Urinary bladder (tissue), 4 donors: ENCODE measurements around the gene YPEL1. TPM values are rescaled to one million over a fixed set of nuclear protein-coding genes. Genes with fewer than 3 reads are reported as not detected.
"Not testable (repeated sequence)": the region's sequence is repeated elsewhere in the genome, so short reads cannot be mapped to it uniquely, and the experiment has no call there.

Source experiments
- DNase-seq: peaks from one replicate; pipeline ENCODE4 v3.0.0-alpha.2; 2015; ENCODE audit errors: extremely low spot score
- H3K27ac ChIP-seq: one replicate; pipeline ENCODE4 v1.5.1; 2013; ENCODE audit warnings: low read depth, mild to moderate bottlenecking, moderate library complexity
- H3K36me3 ChIP-seq: one replicate; pipeline ENCODE4 v1.6.1; 2013; ENCODE audit warnings: mild to moderate bottlenecking, moderate library complexity; ENCODE audit not compliant: insufficient read depth
- H3K4me1 ChIP-seq: one replicate; pipeline ENCODE4 v1.6.1; 2013; ENCODE audit warnings: mild to moderate bottlenecking, moderate library complexity; ENCODE audit not compliant: insufficient read depth
- H3K4me3 ChIP-seq: one replicate; pipeline ENCODE4 v1.5.1; 2013; ENCODE audit warnings: low read depth, low read length
- WGBS: extraction: QIAGEN DNeasy Blood & Tissue Kit; methylation state at CpG from one replicate; pipeline ENCODE4 v1.1.7; 2013; 5-methylcytosine and 5-hydroxymethylcytosine counted together
- polyA plus RNA-seq: library from polyadenylated mRNA; stranded (reverse); fragments of 200-250 nt; gene quantifications from one replicate; pipeline ENCODE4 v1.2.3, GENCODE V29; 2013
- total RNA-seq: library from RNA; depleted of rRNA; stranded (reverse); fragments of >200 nt; gene quantifications from one replicate; pipeline ENCODE4 v1.2.3, GENCODE V29; 2014
- donor health status: healthy with polysubstance abuse.
- donor health status: healthy.

Gene YPEL1
- total and polyA plus RNA-seq, 2 donors: 5.5 to 7.0 TPM

DNA sequence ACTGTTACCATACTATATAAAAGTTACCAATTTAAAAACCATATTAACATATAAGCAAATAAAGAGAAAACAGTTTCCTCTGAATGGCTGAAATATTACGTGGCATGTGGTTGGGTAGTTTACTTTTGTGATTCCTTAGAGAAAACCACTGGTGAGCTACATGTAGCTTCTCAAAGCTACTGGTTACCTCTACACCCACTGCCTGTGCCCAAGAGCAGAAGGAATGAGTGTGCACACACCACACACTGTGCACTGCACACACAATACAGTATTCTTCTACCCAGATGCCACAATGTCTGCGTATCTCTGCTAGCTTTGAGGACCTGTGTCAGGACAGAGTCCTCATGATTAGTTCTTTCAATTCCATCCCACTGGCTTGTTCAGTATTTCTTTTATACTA is 25.5 kb upstream of the YPEL1 start:
- H3K4me1 ChIP-seq: no peaks in the 10 kb centered on the region
- H3K4me3 ChIP-seq: no peak overlapping the region
- no peak overlapping the region for H3K27ac ChIP-seq
- no peak for DNase-seq
- WGBS: 85% methylated on average over 2 of the region's 2 CpGs
- H3K36me3 ChIP-seq: peaks cover 5% of the 10 kb centered on the region

DNA sequence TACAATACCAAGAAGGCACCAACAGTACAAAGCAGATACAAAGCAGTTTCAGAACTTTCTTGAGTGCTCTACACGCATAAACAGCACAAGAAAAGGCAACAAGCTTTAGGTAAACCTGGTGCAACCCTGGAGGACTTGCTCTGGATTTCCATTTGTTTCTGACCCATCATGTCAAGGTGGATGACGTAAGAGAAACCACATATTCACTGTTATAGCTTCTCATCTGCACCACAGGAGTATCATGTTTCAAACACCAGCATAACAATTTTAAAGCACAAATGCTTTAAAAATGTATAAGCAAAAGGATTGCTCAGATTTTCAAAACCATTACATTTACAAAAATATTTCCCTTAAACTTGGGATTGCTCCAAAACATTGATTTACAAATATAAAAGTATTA is 25.0 kb upstream of the YPEL1 start:
- Histone ChIP-seq H3K27ac (no peak overlapping the region), H3K4me1 (no peaks in the 10 kb centered on the region), H3K4me3 (no peak overlapping the region), H3K36me3 (peaks cover 5% of the 10 kb centered on the region)
- no peak for DNase-seq
- 75% methylated on average over 2 of the region's 2 CpGs for WGBS

DNA sequence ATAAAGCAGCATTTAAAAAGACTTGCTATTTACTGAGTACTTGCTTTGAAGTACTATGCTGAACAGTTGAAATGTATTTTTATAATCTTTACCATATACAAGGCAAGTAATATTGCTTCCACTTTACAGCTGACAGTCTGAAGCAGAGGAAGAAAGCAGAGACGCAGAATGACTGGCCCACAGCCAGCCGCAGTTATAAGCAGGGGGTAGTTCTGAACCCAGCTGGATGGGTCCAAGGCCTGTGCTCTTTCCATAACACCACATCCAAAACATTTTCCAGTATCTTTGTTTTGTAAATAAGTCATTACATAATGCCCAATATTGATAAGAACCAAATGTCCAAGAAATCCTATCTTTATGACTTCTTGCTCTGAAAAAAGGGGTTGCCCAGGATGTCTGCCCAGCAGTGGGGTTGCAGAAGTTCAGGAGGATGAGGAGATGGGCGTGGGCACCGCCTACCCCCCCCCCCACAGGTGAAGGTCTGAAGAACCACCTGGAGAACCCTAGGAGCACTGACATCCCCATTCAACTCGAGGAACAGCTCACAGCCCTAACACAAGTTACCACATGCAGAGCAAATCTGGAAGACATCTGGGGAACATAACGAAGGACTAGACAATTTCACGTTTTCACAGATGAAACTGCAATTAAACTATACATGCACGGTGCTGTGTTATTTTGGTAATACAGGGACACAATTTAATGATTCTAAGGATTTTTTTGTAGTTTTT is 24.2 kb upstream of the YPEL1 start:
- DNase-seq: no peak
- Histone ChIP-seq H3K36me3 (peaks cover 5% of the 10 kb centered on the region), H3K4me3 (no peak overlapping the region), H3K27ac (no peak overlapping the region), H3K4me1 (no peaks in the 10 kb centered on the region)
- 60% methylated on average over 8 of the region's 8 CpGs for WGBS

DNA sequence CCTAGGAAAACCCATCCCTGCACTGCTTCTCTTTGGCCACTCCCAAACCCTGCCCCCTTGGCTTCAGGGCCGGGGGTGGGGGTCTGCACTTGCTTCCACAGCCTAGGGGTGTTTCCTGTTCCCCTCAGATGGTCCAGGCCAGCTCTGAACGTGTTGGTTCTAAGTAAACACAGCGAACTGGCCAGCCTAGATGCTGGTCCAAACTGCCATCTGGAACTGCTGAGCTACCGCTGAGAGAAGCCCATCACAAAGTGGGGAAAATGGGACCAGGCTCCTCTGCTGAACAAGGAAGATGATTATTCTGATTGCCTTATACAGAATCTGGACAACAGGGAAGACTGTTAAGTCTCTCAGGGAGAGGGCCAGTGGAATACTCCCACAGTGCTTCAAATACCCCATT is 23.5 kb upstream of the YPEL1 start:
- H3K36me3 ChIP-seq: peaks cover 5% of the 10 kb centered on the region
- no peak for DNase-seq
- H3K4me3 ChIP-seq: no peak overlapping the region
- 57% methylated on average over 4 of the region's 4 CpGs for WGBS
- H3K27ac ChIP-seq: no peak overlapping the region
- no peaks in the 10 kb centered on the region for H3K4me1 ChIP-seq

DNA sequence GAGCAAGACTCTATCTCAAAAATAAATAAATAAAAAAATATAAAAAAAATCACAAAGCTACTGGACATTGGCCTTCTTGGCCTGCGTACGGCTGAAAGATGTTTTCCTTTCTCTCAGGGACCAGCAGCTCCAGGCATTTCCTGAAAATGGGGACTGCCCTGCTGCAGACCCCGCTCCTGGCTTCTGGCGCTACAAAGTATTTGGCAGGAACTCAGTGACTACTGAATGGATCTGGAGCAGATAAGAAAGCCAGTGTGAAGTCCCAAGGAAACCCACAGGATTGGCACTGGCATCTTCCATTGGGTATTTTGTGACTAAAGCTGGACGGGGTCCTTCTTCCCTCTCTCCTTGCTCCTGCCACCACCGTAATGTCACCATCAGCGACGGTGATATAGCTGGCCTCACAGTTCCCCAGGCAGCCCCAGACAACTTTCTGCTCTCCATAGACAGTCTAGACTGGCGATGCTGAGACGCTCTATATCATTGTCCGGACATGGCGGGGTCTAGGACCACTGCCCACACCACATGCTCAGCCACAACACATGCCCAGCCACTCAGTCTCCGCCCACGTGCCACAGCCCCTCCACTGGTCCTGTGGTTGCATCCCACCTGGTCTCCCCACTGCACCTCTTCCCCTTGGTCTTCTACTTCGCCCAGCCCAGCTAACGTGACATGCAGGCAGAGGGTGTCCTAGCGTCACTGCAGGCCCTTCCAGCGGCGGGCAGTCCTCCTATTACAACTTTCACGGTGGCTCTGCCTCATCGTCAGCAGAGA is 22.7 kb upstream of the YPEL1 start:
- no peak for DNase-seq
- 90% methylated on average over 21 of the region's 21 CpGs for WGBS
- Histone ChIP-seq H3K4me3 (no peak overlapping the region), H3K27ac (no peak overlapping the region), H3K4me1 (no peaks in the 10 kb centered on the region), H3K36me3 (peaks cover 5% of the 10 kb centered on the region)

DNA sequence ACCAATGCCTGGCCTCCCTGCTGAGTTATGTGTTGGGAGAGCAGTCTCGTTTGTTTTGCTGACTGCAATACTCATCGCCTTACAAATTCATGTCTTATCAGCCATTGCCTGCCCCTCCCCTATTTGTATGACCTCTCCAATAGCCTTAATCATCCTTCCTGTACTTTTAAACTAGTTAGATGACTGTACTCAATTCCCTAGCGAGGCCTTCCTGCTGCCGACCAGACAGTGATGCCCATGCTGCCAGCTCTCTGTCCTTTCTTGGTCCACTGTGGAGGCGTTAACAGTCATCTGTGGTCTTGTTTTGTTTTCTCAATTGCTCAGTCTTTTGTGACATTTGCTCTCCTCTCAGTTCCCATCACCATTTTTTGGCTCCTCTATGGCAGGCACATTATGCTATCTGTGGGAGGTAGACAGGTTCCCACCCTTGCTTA is 20.3 kb upstream of the YPEL1 start:
- H3K4me3 ChIP-seq: no peak overlapping the region
- 47% methylated on average over 5 of the region's 5 CpGs for WGBS
- no peaks in the 10 kb centered on the region for H3K36me3 ChIP-seq
- no peak for DNase-seq
- H3K27ac ChIP-seq: no peak overlapping the region
- no peaks in the 10 kb centered on the region for H3K4me1 ChIP-seq

DNA sequence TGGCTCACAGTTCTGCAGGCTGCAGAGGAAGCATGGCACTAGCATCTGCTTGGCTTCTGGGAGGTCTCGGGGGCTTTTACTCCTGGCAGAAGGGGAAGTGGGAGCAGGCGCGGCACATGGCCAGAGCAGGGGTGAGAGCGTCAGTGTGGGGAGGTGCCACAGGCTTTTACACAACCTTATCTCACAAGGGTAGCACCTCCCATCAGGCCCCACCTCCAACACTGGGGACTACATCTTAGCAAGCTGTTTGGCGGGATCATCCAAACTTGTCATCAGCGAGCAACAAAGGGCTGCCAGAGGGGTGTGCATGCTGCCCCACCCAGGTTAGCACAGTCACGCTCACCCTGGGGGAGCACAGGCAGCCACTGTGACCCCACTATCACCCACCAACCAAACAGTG is 18.9 kb upstream of the YPEL1 start:
- Histone ChIP-seq H3K27ac (no peak overlapping the region), H3K36me3 (no peaks in the 10 kb centered on the region), H3K4me1 (no peaks in the 10 kb centered on the region), H3K4me3 (no peak overlapping the region)
- no peak for DNase-seq
- 11% methylated on average over 7 of the region's 7 CpGs for WGBS

DNA sequence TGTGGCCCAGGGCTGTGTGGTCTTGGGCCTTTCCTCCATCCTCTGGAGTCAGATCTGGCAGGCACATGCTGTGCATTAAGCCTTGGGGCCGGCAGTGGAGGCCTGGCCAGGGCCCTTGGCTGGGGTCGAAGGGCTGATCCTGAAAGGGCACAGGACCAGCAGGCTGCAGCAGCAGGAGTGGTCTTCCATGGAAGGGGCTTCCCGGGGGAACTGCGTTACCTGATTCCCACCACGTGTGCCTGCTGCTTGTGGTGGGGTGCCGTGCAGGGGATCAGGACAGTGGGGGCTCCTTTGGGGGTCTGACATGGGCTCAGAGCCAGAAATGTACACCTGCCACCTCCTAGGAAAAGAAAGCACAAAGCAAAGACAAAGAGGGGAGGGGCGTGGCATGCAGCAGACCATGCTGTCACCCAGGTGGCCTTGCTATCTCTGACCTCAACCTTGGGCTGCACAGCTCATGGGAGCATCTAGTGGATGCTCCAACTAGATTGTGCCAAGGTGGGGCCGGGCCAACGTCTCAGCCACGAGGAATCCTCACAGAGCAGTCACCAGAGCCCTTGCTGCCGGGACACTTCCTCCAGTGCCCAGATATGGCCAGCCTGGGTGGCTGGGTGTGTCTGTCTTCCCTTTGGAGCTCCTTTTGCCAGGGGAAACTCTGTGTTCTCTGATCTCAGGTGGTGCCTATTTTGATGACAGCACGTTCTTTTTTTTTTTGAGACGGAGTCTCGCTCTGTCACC is 17.9 kb upstream of the YPEL1 start:
- no peaks in the 10 kb centered on the region for H3K36me3 ChIP-seq
- H3K27ac ChIP-seq: no peak overlapping the region
- H3K4me3 ChIP-seq: no peak overlapping the region
- H3K4me1 ChIP-seq: no peaks in the 10 kb centered on the region
- WGBS: 73% methylated on average over 14 of the region's 14 CpGs
- DNase-seq: no peak

DNA sequence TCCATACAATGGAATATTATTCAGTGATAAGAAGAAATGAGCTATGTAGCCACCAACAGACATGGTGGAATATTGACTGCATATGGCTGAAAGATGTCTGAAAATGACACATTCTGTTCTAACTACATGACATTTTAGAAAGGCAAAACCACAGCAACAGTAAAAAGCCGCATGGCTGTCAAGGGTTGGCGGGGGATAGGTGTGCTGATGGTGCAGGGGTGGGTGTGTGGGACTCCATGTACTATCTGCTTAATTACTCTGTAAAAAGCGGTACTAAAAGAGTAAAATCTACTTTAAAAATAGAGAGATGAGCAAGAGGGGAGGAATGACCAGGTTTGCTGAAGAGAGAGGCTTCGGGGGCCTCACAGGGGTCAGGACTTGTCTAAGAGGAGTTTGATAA is 16.7 kb upstream of the YPEL1 start:
- 95% methylated on average over 4 of the region's 4 CpGs for WGBS
- H3K4me3 ChIP-seq: no peak overlapping the region
- no peak overlapping the region for H3K27ac ChIP-seq
- no peaks in the 10 kb centered on the region for H3K4me1 ChIP-seq
- DNase-seq: no peak
- H3K36me3 ChIP-seq: no peaks in the 10 kb centered on the region

DNA sequence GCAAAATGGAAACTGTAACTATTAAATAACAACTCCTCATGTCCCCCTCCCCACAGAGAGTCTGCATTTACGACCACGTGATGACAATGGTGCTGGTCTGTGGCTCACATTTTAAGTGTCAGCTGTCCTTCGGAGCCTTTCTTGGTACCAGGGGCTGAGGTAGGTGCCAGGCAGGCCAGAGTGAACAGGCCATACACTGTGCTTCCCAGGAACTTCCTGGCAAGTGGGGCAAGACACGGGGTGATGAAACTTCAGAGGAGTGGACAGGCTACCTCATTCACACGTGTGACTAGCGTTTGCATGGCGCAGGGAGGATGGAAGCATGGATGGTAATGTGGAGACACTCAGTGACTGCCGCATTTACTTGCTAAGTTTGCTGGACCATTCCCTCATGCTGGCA is 10.4 kb upstream of the YPEL1 start:
- no peak overlapping the region for H3K4me3 ChIP-seq

DNA sequence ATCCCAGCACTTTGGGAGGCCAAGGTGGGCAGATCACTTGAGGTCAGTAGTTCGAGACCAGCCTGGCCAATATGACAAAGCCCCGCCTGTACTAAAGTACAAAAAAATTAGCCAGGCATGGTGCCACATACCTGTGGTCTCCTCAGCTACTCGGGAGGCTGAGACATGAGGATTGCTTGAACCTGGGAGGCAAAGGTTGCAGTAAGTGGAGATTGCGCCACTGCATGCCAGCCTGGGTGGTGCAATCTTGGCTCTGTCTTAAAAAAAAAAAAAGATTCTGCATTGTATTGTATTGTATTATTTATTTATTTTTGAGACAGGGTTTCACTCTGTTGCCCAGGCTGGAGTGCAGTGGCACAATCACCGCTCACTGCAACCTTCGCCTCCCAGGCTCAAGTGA is 9.3 kb upstream of the YPEL1 start:
- not testable (repeated sequence) for H3K27ac ChIP-seq, H3K36me3 ChIP-seq, H3K4me1 ChIP-seq, H3K4me3 ChIP-seq, DNase-seq
- WGBS: 94% methylated on average over 6 of the region's 6 CpGs

More for the DNA sequence above, 10.4 kb upstream of the YPEL1 start:
- 79% methylated on average over 8 of the region's 8 CpGs for WGBS
- Histone ChIP-seq H3K27ac (no peak overlapping the region), H3K4me1 (no peaks in the 10 kb centered on the region), H3K36me3 (no peaks in the 10 kb centered on the region)
- DNase-seq: no peak

DNA sequence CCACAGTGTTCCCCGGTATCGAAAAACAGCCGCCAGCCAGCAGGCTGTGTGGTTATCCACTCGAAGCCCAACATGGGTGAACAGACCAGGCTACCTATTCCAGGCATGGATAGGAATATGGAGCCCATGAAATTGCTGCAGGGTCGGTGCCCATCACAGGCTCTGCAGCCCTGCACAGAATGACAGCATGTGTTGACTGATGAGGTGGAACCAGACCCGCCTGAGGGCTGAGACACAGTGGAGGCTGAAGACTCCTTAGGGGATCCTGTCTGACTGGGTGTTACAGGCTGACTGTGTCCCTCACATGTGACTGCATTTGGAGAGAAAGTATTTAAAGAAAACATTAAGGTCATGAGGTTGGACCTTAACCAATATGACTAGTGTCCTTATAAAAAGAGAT is 6.2 kb upstream of the YPEL1 start:
- DNase-seq: no peak
- Histone ChIP-seq H3K4me1 (no peaks in the 10 kb centered on the region), H3K27ac (no peak overlapping the region), H3K4me3 (no peak overlapping the region), H3K36me3 (no peaks in the 10 kb centered on the region)
- WGBS: 85% methylated on average over 6 of the region's 6 CpGs

DNA sequence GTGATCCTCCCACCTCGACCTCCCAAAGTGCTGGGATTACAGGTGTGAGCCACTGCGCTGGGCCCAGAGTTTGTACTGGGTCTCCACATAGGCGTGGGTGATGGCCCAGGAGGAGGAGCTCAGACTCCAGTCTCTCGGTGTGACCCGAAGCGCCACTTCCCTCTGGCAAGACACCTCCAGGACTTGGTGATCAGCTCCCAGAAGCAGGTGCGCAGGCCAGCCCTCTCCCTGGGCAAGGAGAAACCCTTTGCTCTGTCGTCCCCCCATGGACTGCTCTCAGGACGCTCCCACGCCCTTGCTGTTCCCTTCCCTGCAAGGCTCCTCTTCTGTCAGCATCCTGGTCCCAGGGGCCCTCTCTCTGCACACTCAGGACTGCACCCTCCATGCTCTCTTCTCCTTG is 5.5 kb upstream of the YPEL1 start:
- DNase-seq: no peak
- Histone ChIP-seq H3K36me3 (no peaks in the 10 kb centered on the region), H3K4me1 (no peaks in the 10 kb centered on the region), H3K4me3 (no peak overlapping the region), H3K27ac (no peak overlapping the region)
- 89% methylated on average over 10 of the region's 10 CpGs for WGBS
